Left cardiac atrium (tissue), 4 donors: ENCODE results near the gene NRIP1. TPM values are rescaled to one million over a fixed set of nuclear protein-coding genes. Genes with fewer than 3 reads are reported as not detected.
A peak's percentile ranks its signal among the peaks of the same experiment; 100 is the strongest.
"Not testable (repeated sequence)": the region's sequence is repeated elsewhere in the genome, so short reads cannot be mapped to it uniquely, and the experiment has no call there.

Source experiments
- ATAC-seq, 2 donors: fragments of 200-7000 bp; cut with Tn5 transposase; one replicate each; pipeline ENCODE4 v1.9.1; 2020; ENCODE audit warnings: mild to moderate bottlenecking in 2 of 2, moderate library complexity in 2 of 2
- DNase-seq: peaks from one replicate; pipeline ENCODE4 v3.0.0-alpha.2; 2020
- intact Hi-C, 2 donors: fragments of 100-400 bp; cut with DNase I; formaldehyde crosslinking; loops; one replicate each; pipeline versions ENCODE4 v1.14.1 to v1.15.1; 2022 to 2023
- total RNA-seq, 2 donors: library from RNA; stranded (reverse); fragmentation: NEBNext Ultra II Directional; extraction: Animal tissue kit (Norgen Biotek cat#: 25700); gene quantifications; one replicate each; pipeline ENCODE4 v1.2.1, GENCODE V29; 2021
- donor health status: DM: no; HTN: yes; CAD: no.
- donor health status: DM: no; HTN: yes; CAD: no; lungs with severe emphysema.
- donor health status: DM: yes; HTN: yes; CAD: no.
- donor health status: Dilated cardiomyopathy.

The NRIP1 gene
- total RNA-seq, 2 donors from 2014 or later, result 30.1 to 36.4 TPM

GRCh38 chr21:14955936-14956520 lies 108.8 kb downstream of the NRIP1 start:
- ATAC-seq, result no peak
- intact Hi-C loops, result loop anchor here in 1 of 2 donors (10.0 kb wide), 1 partner anchor 61 kb away; no protein-coding TSS in a partner anchor
- no peak for DNase-seq

DNA sequence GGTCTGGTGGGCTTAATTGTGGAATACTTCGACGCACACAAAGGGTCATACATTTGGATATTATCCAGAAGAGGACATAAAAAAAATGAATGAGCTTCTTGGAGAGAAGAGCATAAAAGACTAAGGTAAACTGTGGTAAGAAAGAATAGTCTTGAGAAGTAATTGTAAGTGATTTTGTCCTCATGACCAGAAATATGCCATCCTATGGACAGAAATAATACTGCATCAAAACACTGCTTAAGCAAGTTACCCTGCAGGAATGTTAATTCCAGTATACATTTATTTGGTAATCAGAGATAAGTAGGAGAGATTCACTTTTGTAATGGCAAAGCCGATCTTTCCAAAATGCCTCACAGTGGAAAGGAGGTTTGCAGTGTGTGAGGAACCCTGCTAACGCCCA lies 111.9 kb downstream of the NRIP1 start:
- ATAC-seq (no peak), DNase-seq (no peak)
- intact Hi-C loops, result loop anchor here in 1 of 2 donors (10.0 kb wide), 1 partner anchor 58 kb away; no protein-coding TSS in a partner anchor

DNA sequence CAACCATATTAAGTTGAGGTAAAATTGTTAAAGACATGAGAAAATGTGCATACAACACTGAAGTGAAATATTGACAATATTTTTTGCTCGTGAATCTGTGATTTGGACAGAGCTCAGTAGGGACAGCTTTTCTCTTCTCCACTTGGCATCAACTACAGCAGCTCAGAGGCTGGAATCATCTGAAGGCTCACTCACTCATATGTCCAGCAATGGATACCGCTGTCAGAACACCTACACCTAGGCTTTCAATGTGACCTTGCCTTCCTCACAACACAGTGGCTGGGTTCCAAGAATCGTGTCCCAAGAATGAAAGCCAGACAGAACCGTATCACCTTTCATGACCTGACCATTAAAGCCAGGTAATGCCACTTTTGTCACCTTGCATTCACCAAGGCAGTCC lies 115.2 kb downstream of the NRIP1 start:
- ATAC-seq (no peak), DNase-seq (no peak)
- intact Hi-C loops, result loop anchor here in 1 of 2 donors (10.0 kb wide), 1 partner anchor 55 kb away; no protein-coding TSS in a partner anchor

DNA sequence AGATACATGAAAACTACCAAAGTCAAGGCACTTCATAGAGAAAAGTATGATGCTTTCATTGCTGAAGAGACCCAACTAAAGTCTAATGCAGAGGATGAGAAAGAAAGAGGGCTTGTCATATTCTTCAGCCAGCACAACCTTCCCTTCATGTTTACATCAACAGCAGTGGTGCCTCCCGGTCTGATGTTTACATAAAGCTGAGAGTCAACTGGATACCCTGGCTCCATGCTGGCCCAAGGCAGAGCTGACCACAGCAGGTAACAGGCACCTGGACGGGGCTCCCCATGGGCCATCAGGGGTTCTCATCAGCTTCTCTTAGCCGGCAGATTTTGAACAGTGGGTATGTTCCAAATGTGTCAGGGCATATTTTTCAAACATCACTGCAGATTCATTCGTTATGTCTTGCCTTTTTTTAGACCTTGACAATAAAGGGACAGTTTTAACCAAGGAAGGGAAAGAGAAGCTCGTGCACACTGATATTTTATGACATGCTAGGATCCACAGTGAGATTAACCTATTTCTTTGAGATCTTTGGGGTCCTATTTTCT lies 117.1 kb downstream of the NRIP1 start:
- intact Hi-C loops, result no loop called here
- ATAC-seq, result no peak
- no peak for DNase-seq

GRCh38 chr21:14945176-14945575 lies 119.6 kb downstream of the NRIP1 start:
- intact Hi-C loops, result no loop called here
- DNase-seq (no peak), ATAC-seq (no peak)

DNA sequence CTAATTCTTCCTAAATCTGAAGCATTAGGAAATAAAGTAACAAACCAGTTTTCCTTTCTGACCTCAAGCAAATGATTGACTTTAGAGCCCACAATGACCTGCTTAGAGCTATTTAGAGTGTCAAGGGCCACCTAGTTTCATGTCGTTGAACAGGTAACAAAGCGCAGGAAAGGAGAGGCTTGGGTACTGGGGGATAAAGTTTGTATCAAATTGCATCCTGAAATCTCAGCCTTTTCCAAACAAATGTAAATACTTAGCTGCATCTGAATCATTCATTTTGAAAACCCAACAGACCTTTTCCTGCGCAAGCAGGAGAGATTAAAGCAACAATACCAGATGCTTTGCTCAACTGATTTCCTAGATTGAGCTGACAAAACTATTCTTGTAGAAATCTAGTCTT lies 121.2 kb downstream of the NRIP1 start:
- ATAC-seq, result no peak
- DNase-seq, result no peak
- intact Hi-C loops, result no loop called here

DNA sequence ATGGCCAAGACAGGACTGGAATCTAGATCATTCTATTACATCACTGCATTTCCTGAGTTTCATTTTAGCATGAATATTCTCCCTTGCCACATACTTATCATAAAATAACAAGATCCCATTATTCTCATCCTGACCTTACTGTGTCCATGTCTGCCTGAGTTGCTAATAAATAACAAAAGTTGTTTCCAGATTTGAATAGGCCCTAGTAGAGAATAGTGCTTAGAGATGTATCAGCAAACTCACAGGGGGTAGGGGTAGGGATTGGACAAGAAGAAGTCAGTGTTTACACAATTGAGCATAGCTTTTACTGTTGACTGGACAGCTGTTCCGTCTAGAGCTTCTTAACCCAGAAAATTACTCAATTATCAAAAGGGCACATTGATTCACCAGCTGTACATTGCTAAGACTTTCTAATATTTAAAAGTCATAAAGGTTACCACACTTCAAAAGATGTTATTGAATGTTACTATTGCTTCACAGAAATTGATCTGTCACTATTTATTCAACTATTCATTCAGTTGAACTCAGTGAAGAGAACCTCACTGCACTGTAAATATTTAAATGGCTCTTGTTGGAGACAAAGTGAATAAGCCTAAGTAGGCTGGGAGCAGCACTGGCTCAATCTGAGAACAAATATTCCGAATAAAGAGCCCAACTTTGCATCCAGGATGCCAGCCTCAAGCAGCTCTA lies 121.9 kb downstream of the NRIP1 start:
- no peak for ATAC-seq
- intact Hi-C loops, result no loop called here
- no peak for DNase-seq

DNA sequence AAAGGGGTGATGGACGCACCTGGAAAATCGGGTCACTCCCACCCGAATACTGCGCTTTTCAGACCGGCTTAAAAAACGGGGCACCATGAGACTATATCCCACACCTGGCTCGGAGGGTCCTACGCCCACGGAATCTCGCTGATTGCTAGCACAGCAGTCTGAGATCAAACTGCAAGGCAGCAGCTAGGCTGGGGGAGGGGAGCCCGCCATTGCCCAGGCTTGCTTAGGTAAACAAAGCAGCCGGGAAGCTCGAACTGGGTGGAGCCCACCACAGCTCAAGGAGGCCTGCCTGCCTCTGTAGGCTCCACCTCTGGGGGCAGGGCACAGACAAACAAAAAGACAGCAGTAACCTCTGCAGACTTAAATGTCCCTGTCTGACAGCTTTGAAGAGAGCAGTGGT lies 137.5 kb downstream of the NRIP1 start:
- DNase-seq, intact Hi-C loops, ATAC-seq: not testable (repeated sequence)

- DNase-seq (no peak), ATAC-seq (no peak)
- intact Hi-C loops, result no loop called here
Observed at GRCh38 chr21:14926186-14926585, 138.6 kb downstream of the NRIP1 start.

- DNase-seq (no peak), ATAC-seq (peak in 1 of 2 donors; percentile 27)
- intact Hi-C loops, result no loop called here
Observed at GRCh38 chr21:14923468-14923867, 141.3 kb downstream of the NRIP1 start.

GRCh38 chr21:14922980-14923379 lies 141.8 kb downstream of the NRIP1 start:
- DNase-seq, result no peak
- intact Hi-C loops, result no loop called here
- no peak for ATAC-seq

- intact Hi-C loops, result no loop called here
Observed at GRCh38 chr21:14918527-14918926, 146.3 kb downstream of the NRIP1 start.

DNA sequence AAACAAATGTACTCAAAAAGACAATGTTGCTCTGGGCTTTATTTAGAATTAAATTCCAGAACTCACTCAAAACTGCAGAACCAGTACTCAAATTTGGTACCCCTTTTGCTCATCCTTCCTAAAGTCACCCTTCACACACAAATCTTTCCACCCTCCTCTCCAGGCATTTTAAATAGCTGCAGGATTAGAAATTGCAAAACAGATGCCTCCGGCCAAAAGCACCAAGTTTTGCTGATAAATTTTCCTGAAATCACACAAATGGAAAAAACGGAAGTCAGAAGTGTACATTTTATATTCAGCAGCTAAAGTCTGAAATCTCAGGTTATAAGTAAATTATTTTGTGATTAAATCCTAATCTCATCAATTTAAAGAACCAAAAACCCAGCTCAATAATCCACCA lies 147.0 kb downstream of the NRIP1 start:
- intact Hi-C loops, result no loop called here
- DNase-seq (no peak), ATAC-seq (peak in 1 of 2 donors; percentile 53)

More at GRCh38 chr21:14918527-14918926, 146.3 kb downstream of the NRIP1 start:
- ATAC-seq, result peak in 1 of 2 donors; percentile 64
- no peak for DNase-seq

- intact Hi-C loops, result no loop called here
- ATAC-seq (no peak), DNase-seq (no peak)
Observed at GRCh38 chr21:14916676-14917141, 148.1 kb downstream of the NRIP1 start.

DNA sequence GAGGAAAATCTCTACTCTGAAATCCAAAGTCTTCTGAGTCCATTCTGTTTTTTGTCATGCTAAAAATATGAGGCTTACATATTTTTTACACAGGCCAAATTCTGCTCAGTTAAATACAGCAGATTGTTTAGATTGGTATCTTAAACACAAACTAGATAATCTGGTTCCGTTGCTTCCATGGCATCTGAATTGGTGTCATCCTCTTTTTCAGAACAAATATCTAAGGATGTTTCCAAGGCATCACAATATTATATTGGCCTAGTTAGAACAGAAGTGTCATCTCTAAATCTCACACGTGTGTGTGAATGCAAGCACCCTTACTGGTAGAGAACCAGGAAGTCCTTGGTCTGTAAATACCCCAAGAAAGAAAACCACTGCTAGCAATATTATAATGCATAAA lies 151.2 kb downstream of the NRIP1 start:
- ATAC-seq, result no peak

GRCh38 chr21:14911351-14911750 lies 153.4 kb downstream of the NRIP1 start:
- intact Hi-C loops, result no loop called here
- no peak for DNase-seq

More for the DNA sequence above, 151.2 kb downstream of the NRIP1 start:
- no peak for DNase-seq
- intact Hi-C loops, result no loop called here

More at GRCh38 chr21:14911351-14911750, 153.4 kb downstream of the NRIP1 start:
- ATAC-seq, result no peak
